Stomach (tissue), 9 donors: ENCODE data around the gene BAIAP2L1. TPM values are rescaled to one million over a fixed set of nuclear protein-coding genes. Genes with fewer than 3 reads are reported as not detected.
A peak's percentile ranks its signal among the peaks of the same experiment; 100 is the strongest.
"Not testable (repeated sequence)": the region's sequence is repeated elsewhere in the genome, so short reads cannot be mapped to it uniquely, and the experiment has no call there.

ENCODE experiments used
- DNase-seq, 2 donors: peaks; one replicate each; pipeline versions ENCODE4 v3.0.0 to v3.0.0-alpha.2; 2013 to 2019
- H3K27ac ChIP-seq, 5 donors: fragments of 200-600 bp in 4 of 5; sonication (generic) in 4 of 5; one replicate each; pipeline ENCODE4 v1.5.1; 2013 to 2019; ENCODE audit warnings: mild to moderate bottlenecking in 1 of 5, moderate library complexity in 1 of 5
- H3K27me3 ChIP-seq, 3 donors: fragments of 200-600 bp; sonication (generic); one replicate each; pipeline ENCODE4 v1.5.1; 2017 to 2019; ENCODE audit warnings: mixed run types in 1 of 3
- H3K36me3 ChIP-seq, 4 donors: fragments of 200-600 bp; sonication (generic); 1 replicate in 3 of 4; 2 replicates in 1 of 4; pipeline ENCODE4 v1.5.1; 2016 to 2019
- H3K4me1 ChIP-seq, 4 donors: fragments of 200-600 bp; sonication (generic); one replicate each; pipeline ENCODE4 v1.5.1; 2016 to 2019
- H3K4me3 ChIP-seq, 4 donors: fragments of 200-600 bp; sonication (generic) in 3 of 4; one replicate each; pipeline ENCODE4 v1.5.1; 2016 to 2019; ENCODE audit warnings: mild to moderate bottlenecking in 1 of 4
- H3K9me3 ChIP-seq, 4 donors: fragments of 200-600 bp; sonication (generic); one replicate each; pipeline ENCODE4 v1.5.1; 2016 to 2019
- CTCF ChIP-seq, 7 experiments: fragments of 450-650 bp in 4 of 7; fragments of 200-600 bp in 3 of 7; sonication (generic) in 3 of 7; IDR thresholded peaks; one replicate each; pipeline ENCODE4 v1.5.1; 2016 to 2019; ENCODE audit warnings: antibody characterized with exemption in 7 of 7, control low read depth in 2 of 7, mild to moderate bottlenecking in 1 of 7
- EP300 ChIP-seq: sonication (generic); formaldehyde crosslinking; IDR thresholded peaks from one replicate; pipeline ENCODE4 v1.6.1; 2017; ENCODE audit warnings: antibody characterized with exemption
- POLR2A ChIP-seq, 4 donors: fragments of 450-650 bp; IDR thresholded peaks; one replicate each; pipeline ENCODE4 v1.6.1; 2016; ENCODE audit warnings: antibody characterized with exemption in 4 of 4, control low read depth in 2 of 4, mild to moderate bottlenecking in 1 of 4, moderate library complexity in 1 of 4
- POLR2AphosphoS5 ChIP-seq, 3 donors: sonication (generic); formaldehyde crosslinking; IDR thresholded peaks; one replicate each; pipeline ENCODE4 v1.6.1; 2016; ENCODE audit warnings: antibody characterized with exemption in 3 of 3
- WGBS, 5 donors: extraction: QIAGEN DNeasy Blood & Tissue Kit in 3 of 5; methylation state at CpG; one replicate each; pipeline versions ENCODE4 v1.1.5 to v1.1.7; 2013 to 2018; 5-methylcytosine and 5-hydroxymethylcytosine counted together
- intact Hi-C: fragments of 100-400 bp; cut with DNase I; formaldehyde crosslinking; loops from one replicate; pipeline ENCODE4 v1.15.1; 2023; ENCODE audit warnings: low total_unique reads
- polyA plus RNA-seq, 3 donors: library from polyadenylated mRNA; stranded (reverse); fragments of 200-250 nt; gene quantifications; one replicate each; pipeline ENCODE4 v1.2.3, GENCODE V29; 2013
- total RNA-seq, 5 donors: library from RNA; depleted of rRNA; stranded (reverse); fragments of >200 nt; gene quantifications; one replicate each; pipeline versions ENCODE4 v1.1.0 to v1.2.3, GENCODE V29; 2014 to 2016
- donor health status: healthy with polysubstance abuse.
- donor health status: Bipolar disorder and iron deficiency.
- donor health status: healthy.

Gene BAIAP2L1
- total and polyA plus RNA-seq, 8 donors, result 20.6 to 78.2 (median 50.0) TPM

- TF ChIP-seq POLR2A (IDR thresholded peaks at IDR 0.05) (no peak), EP300 (no peak), POLR2AphosphoS5 (IDR thresholded peaks at IDR 0.05) (no peak), CTCF (IDR thresholded peaks at IDR 0.05) (no peak)
- intact Hi-C loops, result loop anchor here (5.0 to 10.0 kb wide), 2 partner anchors 311 to 408 kb away; no protein-coding TSS in a partner anchor
- no peaks in the 10 kb centered on the region for H3K27me3 ChIP-seq
- no peak for DNase-seq
- no peak overlapping the region for H3K27ac ChIP-seq
- H3K4me1 ChIP-seq, result no peaks in the 10 kb centered on the region
- 84 to 90% (median 89%) methylated on average over 10 of the region's 10 CpGs for WGBS, 5 donors
- no peaks in the 10 kb centered on the region for H3K36me3 ChIP-seq
- H3K4me3 ChIP-seq, result no peak overlapping the region
- H3K9me3 ChIP-seq, result no peaks in the 10 kb centered on the region
Measured at GRCh38 chr7:98434087-98434486, 33.2 kb upstream of the BAIAP2L1 start.

- Histone ChIP-seq H3K27me3 (no peaks in the 10 kb centered on the region), H3K27ac (no peak overlapping the region), H3K4me1 (no peaks in the 10 kb centered on the region), H3K36me3 (no peaks in the 10 kb centered on the region), H3K9me3 (no peaks in the 10 kb centered on the region), H3K4me3 (no peak overlapping the region)
- TF ChIP-seq EP300 (no peak), POLR2A (IDR thresholded peaks at IDR 0.05) (no peak), CTCF (IDR thresholded peaks at IDR 0.05) (no peak), POLR2AphosphoS5 (IDR thresholded peaks at IDR 0.05) (no peak)
- DNase-seq, result no peak
- intact Hi-C loops, result loop anchor here (5.0 to 10.0 kb wide), 2 partner anchors 315 to 413 kb away; no protein-coding TSS in a partner anchor
- WGBS, 5 donors, result 87 to 92% (median 88%) methylated on average over 12 to 13 of the region's 13 CpGs
Measured at GRCh38 chr7:98429799-98430198, 28.9 kb upstream of the BAIAP2L1 start.

GRCh38 chr7:98423043-98423442 is 22.2 kb upstream of the BAIAP2L1 start:
- intact Hi-C loops, result no loop called here
- no peaks in the 10 kb centered on the region for H3K9me3 ChIP-seq
- H3K4me3 ChIP-seq, result no peak overlapping the region
- no peak overlapping the region for H3K27ac ChIP-seq
- peaks cover 7 to 14% (median 12%) of the 10 kb centered on the region in 4 donors for H3K4me1 ChIP-seq
- no peaks in the 10 kb centered on the region for H3K36me3 ChIP-seq
- TF ChIP-seq POLR2A (IDR thresholded peaks at IDR 0.05) (no peak), EP300 (no peak), POLR2AphosphoS5 (IDR thresholded peaks at IDR 0.05) (no peak), CTCF (IDR thresholded peaks at IDR 0.05) (no peak)
- WGBS, 5 donors, result 83 to 92% (median 88%) methylated on average over 2 of the region's 2 CpGs
- no peak for DNase-seq
- H3K27me3 ChIP-seq, result peaks cover 0 to 19% (median 0%) of the 10 kb centered on the region in 3 donors

GRCh38 chr7:98420966-98421612 is 20.2 kb upstream of the BAIAP2L1 start:
- Histone ChIP-seq H3K36me3 (no peaks in the 10 kb centered on the region), H3K4me1 (peaks cover 14 to 25% (median 15%) of the 10 kb centered on the region in 4 donors), H3K27ac (peak overlapping the region in 1 of 5 donors; percentile 52), H3K27me3 (peaks cover 0 to 19% (median 0%) of the 10 kb centered on the region in 3 donors), H3K4me3 (no peak overlapping the region), H3K9me3 (no peaks in the 10 kb centered on the region)
- TF ChIP-seq POLR2AphosphoS5 (IDR thresholded peaks at IDR 0.05) (peak in 1 of 3 donors; percentile 67), POLR2A (IDR thresholded peaks at IDR 0.05) (no peak), EP300 (no peak), CTCF (IDR thresholded peaks at IDR 0.05) (peak in 5 of 7 experiments; percentile 82 to 92 (median 85))
- peak; percentile 91 to 93 for DNase-seq
- WGBS, 5 donors, result 28 to 41% (median 31%) methylated on average over 18 to 27 of the region's 27 CpGs
- intact Hi-C loops, result no loop called here

GRCh38 chr7:98419988-98420387 is 19.1 kb upstream of the BAIAP2L1 start:
- peaks cover 0 to 19% (median 0%) of the 10 kb centered on the region in 3 donors for H3K27me3 ChIP-seq
- 70 to 89% (median 79%) methylated on average over 3 of the region's 3 CpGs for WGBS, 5 donors
- DNase-seq, intact Hi-C loops, H3K4me3 ChIP-seq, H3K36me3 ChIP-seq, H3K9me3 ChIP-seq: not testable (repeated sequence)
- H3K4me1 ChIP-seq, result peaks cover 14 to 25% (median 15%) of the 10 kb centered on the region in 4 donors
- H3K27ac ChIP-seq, result peak overlapping the region in 3 of 5 donors; percentile 81 to 92 (median 83)

GRCh38 chr7:98419316-98419691 is 18.4 kb upstream of the BAIAP2L1 start:
- 83 to 97% (median 93%) methylated on average over 5 of the region's 5 CpGs for whole genome bisulfite sequencing, 5 donors
- peak overlapping the region; percentile 52 to 92 (median 83) for H3K27ac ChIP-seq
- H3K4me3 ChIP-seq, result not testable (repeated sequence)

More at GRCh38 chr7:98419316-98419691, 18.4 kb upstream of the BAIAP2L1 start:
- DNase-seq, H3K36me3 ChIP-seq, intact Hi-C loops, H3K9me3 ChIP-seq: not testable (repeated sequence)
- H3K27me3 ChIP-seq, result peaks cover 0 to 19% (median 0%) of the 10 kb centered on the region in 3 donors
- H3K4me1 ChIP-seq, result peaks cover 14 to 25% (median 15%) of the 10 kb centered on the region in 4 donors
